Ectodermal cell (in vitro differentiated cells): ENCODE measurements around the gene NT5E.
"Not testable (repeated sequence)": the region's sequence is repeated elsewhere in the genome, so short reads cannot be mapped to it uniquely, and the experiment has no call there.

Source experiments
- H3K27ac ChIP-seq: 2 replicates; pipeline ENCODE4 v1.7.0; 2013; ENCODE audit warnings: mild to moderate bottlenecking, low read depth, low read length; ENCODE audit not compliant: insufficient read depth, poor library complexity, severe bottlenecking
- H3K27me3 ChIP-seq: 2 replicates; pipeline ENCODE4 v1.7.0; 2013; ENCODE audit warnings: mild to moderate bottlenecking, low read length; ENCODE audit not compliant: insufficient read depth, control insufficient read depth, poor library complexity, severe bottlenecking
- H3K36me3 ChIP-seq: one replicate; pipeline ENCODE4 v1.7.0; 2013; ENCODE audit warnings: low read length; ENCODE audit not compliant: control insufficient read depth, insufficient read depth
- H3K4me1 ChIP-seq: one replicate; pipeline ENCODE4 v1.7.0; 2013; ENCODE audit warnings: low read length; ENCODE audit not compliant: control insufficient read depth, insufficient read depth
- H3K4me3 ChIP-seq: 2 replicates; pipeline ENCODE4 v1.7.0; 2013; ENCODE audit warnings: low read depth, low read length, control low read depth; ENCODE audit not compliant: insufficient read depth
- H3K9me3 ChIP-seq: 2 replicates; pipeline ENCODE4 v1.7.0; 2013; ENCODE audit warnings: mild to moderate bottlenecking, low read length, moderate library complexity; ENCODE audit not compliant: control insufficient read depth
- WGBS, 2 experiments: methylation state at CpG; one replicate each; pipeline ENCODE4 v1.1.7; 2013; ENCODE audit warnings: missing lambda C conversion rate in 2 of 2; 5-methylcytosine and 5-hydroxymethylcytosine counted together

The NT5E gene

DNA sequence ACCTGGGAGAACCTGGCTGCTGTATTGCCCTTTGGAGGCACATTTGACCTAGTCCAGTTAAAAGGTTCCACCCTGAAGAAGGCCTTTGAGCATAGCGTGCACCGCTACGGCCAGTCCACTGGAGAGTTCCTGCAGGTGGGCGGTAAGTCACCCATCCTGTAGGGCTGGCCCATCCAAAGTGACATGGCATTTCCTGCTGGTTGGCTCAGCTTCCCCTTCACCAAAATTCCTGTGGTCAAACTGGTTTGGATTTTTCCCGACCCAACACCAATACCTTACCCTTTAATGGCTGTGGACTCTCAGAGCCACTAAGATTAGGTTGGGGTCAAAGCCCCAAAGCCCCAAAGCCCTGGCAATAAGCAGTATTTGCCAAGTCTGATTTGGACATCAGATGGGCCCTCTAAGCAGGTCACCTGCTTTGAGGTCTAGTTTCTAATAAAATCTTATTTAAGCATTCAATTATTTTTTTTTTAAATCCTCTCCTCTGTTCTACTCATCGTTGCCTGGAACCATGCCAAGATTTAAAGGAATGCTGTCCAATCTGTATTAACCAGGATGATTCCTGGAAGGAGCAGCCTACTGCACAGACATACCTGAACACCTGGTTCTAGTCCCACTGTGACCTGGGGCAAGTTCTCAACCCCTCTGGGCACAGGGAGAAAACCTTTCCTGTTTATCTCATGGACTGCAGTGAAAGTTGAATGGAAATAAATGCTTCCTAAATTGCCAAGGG, 40.8 kb downstream of the NT5E start:
- Histone ChIP-seq H3K27me3 (no peaks in the 10 kb centered on the region), H3K4me3 (no peak overlapping the region), H3K9me3 (no peaks in the 10 kb centered on the region), H3K4me1 (no peaks in the 10 kb centered on the region), H3K36me3 (no peaks in the 10 kb centered on the region), H3K27ac (no peak overlapping the region)
- 91 to 94% methylated on average over 6 of the region's 6 CpGs for WGBS, 2 experiments

DNA sequence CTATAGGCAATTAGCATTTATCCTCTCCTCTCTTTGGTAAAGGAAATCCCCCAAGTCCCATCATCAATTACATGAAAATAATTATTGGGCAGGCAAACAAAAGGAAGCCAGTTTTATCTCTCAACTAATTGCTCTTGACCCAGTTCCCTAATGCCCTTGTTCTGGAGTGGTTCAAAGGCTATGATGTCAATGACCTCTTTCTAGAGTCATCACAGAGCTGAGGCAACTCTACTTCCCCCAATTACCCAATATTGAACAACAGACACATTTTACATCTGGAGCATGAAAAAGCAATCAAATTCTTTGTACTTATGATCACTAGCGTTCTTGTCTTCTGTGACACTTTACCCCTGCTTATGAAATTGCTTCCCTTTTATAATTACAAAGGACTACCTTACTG, 43.5 kb downstream of the NT5E start:
- WGBS, 2 experiments, result 86 to 91% methylated on average over 1 of the region's 1 CpG
- no peak overlapping the region for H3K4me3 ChIP-seq
- no peaks in the 10 kb centered on the region for H3K36me3 ChIP-seq
- no peaks in the 10 kb centered on the region for H3K4me1 ChIP-seq
- H3K27me3 ChIP-seq, result no peaks in the 10 kb centered on the region
- no peak overlapping the region for H3K27ac ChIP-seq
- H3K9me3 ChIP-seq, result no peaks in the 10 kb centered on the region

DNA sequence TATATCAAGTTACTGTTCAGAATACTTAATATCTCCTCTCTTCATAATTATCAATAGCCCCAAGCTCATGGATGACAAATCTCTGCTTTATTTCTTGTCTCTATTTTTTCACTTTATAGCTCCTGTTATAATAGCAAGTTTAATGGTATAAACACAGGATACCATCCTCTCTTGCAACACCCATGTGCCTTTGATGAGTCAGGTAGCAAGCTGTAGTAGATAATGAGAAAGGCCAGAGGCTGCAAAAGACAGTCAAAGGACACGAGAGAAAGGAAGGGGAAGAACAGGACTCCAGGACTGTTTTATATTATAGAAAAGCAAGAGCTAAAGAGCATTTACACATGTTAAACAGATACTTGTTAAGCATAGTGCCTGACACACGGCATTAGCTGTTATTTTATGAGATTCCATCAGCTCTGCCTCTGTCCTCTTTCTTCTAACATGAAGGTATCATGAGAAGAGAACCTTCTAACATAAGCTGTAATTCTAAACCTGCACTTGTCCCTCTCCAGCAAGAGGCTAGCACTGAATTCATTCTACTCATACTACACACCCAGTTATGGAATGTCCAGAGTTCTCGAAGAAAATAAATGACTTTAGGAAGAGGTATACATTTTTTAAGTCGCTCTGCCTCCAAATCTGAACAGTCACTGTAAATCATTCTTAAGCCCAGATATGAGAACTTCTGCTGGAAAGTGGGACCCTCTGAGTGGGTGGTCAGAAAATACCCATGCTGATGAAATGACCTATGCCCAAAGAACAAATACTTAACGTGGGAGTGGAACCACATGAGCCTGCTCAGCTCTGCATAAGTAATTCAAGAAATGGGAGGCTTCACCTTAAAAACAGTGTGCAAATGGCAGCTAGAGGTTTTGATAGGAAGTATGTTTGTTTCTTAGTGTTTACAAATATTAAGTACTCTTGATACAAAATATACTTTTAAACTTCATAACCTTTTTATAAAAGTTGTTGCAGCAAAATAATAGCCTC, 45.0 kb downstream of the NT5E start:
- no peaks in the 10 kb centered on the region for H3K27me3 ChIP-seq
- no peak overlapping the region for H3K27ac ChIP-seq
- 86 to 90% methylated on average over 5 of the region's 5 CpGs for WGBS, 2 experiments
- H3K4me1 ChIP-seq, result no peaks in the 10 kb centered on the region
- H3K9me3 ChIP-seq, result no peaks in the 10 kb centered on the region
- H3K4me3 ChIP-seq, result no peak overlapping the region
- no peaks in the 10 kb centered on the region for H3K36me3 ChIP-seq

DNA sequence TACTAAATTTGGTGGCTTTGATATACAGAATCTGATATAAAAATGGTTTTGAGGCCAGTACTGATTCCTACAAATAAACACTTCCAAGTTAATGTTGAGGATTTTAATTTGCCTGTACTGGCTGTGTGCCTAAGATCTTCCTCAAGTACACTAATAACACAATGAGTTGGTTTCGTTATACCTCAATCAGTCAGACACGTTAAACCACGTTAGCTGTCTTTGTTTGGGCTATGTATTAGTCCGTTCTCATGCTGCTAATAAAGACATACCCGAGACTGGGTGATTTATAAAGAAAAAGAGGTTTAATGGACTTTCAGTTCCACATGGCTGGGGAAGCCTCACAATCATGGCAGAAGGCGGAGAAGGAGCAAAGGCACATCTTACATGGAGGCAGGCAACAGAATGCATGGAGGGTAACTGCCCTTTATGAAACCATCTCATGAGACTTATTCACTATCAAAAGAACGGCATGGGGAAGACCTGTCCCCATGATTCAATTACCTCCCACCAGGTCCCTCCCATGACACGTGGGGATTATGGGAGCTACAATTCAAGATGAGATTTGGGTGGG, 46.2 kb downstream of the NT5E start:
- Histone ChIP-seq H3K4me1 (no peaks in the 10 kb centered on the region), H3K27me3 (no peaks in the 10 kb centered on the region), H3K9me3 (no peaks in the 10 kb centered on the region), H3K4me3 (no peak overlapping the region), H3K27ac (no peak overlapping the region), H3K36me3 (no peaks in the 10 kb centered on the region)
- WGBS, 2 experiments, result 97 to 98% methylated on average over 7 of the region's 8 CpGs

DNA sequence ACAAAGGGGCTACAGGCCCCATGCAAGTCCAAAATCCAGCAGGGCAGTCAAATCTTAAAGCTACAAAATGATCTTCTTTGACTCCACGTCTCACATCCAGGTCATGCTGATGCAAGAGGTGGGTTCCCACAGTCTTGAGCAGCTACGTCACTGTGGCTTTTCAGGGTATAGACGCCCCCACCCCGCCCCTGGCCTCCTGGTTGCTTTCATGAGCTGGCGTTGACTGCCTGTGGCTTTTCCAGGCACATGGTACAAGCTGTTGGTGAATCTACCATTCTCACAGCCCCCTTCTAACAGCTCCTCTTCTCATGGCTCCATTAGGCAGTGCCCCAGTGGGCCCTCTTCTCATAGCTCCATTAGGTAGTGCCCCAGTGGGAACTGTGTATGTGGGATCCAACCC, 47.0 kb downstream of the NT5E start:
- Histone ChIP-seq H3K9me3 (no peaks in the 10 kb centered on the region), H3K27me3 (no peaks in the 10 kb centered on the region), H3K27ac (no peak overlapping the region), H3K4me3 (no peak overlapping the region), H3K4me1 (no peaks in the 10 kb centered on the region), H3K36me3 (no peaks in the 10 kb centered on the region)
- WGBS, 2 experiments, result 94 to 96% methylated on average over 5 of the region's 5 CpGs

DNA sequence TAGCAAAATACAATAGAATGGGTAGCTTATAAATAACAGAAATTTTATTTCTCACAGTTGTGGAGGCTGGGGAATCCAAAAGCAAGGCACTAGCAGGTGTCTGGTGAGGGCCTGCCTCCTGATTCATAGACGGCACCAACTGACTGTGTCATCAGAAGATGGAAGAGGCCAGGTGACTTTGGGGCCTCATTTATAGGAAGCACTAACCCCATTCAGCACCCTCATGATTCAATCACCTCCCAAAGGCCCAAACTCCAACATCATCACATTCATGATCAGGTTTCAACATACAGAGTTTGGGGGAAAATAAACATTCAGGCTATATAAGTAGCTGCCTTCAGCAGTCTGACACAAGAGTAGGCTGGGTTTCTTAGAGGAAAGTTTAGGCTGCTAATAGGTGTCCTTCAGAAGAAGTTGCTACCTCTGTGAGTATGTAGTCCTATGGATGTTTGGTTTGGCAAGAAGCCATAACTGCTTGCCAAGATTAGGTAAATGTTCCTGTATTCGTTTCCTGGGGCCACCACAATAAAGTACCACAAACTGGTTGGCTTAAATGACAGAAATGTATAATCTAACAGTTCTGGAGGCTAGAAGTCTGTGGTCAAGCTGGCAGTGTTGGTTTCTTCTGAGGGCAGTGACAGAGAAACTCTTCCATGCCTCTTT, 48.8 kb downstream of the NT5E start:
- WGBS, 2 experiments, result 83 to 90% methylated on average over 2 of the region's 2 CpGs
- Histone ChIP-seq H3K4me1 (no peaks in the 10 kb centered on the region), H3K4me3 (no peak overlapping the region), H3K9me3 (no peaks in the 10 kb centered on the region), H3K27ac (no peak overlapping the region), H3K36me3 (no peaks in the 10 kb centered on the region), H3K27me3 (no peaks in the 10 kb centered on the region)

DNA sequence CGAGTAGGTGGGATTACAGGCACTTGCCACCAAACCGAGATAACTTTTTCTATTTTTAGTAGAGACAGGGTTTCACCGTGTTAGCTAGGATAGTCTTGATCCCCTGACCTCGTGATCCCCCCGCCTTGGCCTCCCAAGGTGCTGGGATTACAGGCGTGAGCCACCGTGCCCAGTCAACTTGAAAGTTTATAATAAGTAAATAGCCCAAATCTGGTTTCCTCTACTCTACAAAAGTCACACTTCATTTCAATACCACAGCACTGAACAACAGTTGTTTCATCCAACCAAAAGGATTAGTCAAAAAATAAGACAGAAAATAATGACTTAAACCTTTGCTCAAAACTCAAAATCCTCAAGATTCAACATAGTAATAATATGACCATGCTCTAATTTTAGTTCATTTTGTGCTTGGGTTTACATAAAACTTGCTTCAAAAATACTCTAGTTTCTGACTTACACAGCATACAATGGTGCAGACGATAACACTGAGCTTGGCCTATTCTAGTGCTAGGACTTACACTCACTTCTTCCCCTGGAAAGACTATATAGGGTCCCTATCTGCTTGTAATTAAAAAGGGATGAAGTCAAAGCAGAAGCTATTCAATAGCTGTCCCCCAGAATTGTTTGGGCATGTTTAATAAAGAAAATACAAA, 56.7 kb downstream of the NT5E start:
- Histone ChIP-seq H3K4me1 (no peaks in the 10 kb centered on the region), H3K4me3 (no peak overlapping the region), H3K27me3 (no peaks in the 10 kb centered on the region), H3K27ac (no peak overlapping the region), H3K9me3 (no peaks in the 10 kb centered on the region), H3K36me3 (no peaks in the 10 kb centered on the region)
- WGBS, 2 experiments, result 89 to 95% methylated on average over 8 of the region's 8 CpGs

DNA sequence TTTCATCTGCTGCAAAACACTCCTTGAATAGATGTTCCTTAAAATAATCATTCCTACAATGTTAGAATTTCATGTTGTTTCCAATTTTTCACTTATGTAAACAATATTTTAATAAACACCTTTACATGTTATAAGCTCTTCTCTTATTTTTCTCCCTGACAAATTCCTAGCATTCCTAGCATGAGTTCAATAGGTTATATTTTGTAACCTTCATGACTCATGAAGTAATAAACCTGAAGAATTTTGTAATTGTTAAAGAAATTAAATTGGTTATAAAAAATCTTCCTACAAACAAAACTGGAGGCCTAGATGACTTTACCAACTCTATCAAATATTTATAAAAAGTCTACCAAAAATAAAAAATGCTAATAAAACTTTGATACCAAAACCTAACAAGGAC, 66.3 kb downstream of the NT5E start:
- H3K36me3 ChIP-seq, result no peaks in the 10 kb centered on the region
- H3K9me3 ChIP-seq, result no peaks in the 10 kb centered on the region
- H3K27me3 ChIP-seq, result no peaks in the 10 kb centered on the region
- no peak overlapping the region for H3K27ac ChIP-seq
- H3K4me1 ChIP-seq, result no peaks in the 10 kb centered on the region
- H3K4me3 ChIP-seq, result no peak overlapping the region

DNA sequence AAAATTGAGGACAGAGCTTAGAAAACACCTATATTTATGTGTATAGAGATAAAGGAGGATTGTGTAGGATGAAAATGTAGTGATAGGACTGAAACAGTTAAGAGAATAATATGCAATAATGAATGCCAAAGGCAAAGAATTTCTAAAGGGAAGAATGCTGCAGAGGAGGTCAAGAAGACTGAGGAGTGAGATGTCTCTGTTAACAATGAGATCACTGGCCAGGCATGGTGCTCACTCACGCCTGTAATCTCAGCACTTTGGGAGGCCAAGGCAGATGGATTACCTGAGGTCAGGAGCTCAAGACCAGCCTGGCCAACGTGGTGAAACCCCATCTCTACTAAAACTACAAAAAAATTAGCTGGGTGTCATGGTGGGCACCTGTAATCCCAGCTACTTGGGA, 74.4 kb downstream of the NT5E start:
- not testable (repeated sequence) for H3K9me3 ChIP-seq, H3K27ac ChIP-seq, H3K4me1 ChIP-seq, H3K4me3 ChIP-seq, H3K36me3 ChIP-seq, H3K27me3 ChIP-seq
- 88 to 89% methylated on average over 2 of the region's 2 CpGs for WGBS, 2 experiments
